HG02981 (cell line): ENCODE results near the gene SLC2A10.
"Not testable (repeated sequence)": the region's sequence is repeated elsewhere in the genome, so short reads cannot be mapped to it uniquely, and the experiment has no call there.

Experiments used
- ATAC-seq: cut with Tn5 transposase; IDR thresholded peaks from one replicate; pipeline ENCODE4 v1.9.1; 2021; ENCODE audit warnings: mild to moderate bottlenecking, moderate library complexity; ENCODE audit not compliant: unreplicated experiment

SLC2A10 gene

DNA sequence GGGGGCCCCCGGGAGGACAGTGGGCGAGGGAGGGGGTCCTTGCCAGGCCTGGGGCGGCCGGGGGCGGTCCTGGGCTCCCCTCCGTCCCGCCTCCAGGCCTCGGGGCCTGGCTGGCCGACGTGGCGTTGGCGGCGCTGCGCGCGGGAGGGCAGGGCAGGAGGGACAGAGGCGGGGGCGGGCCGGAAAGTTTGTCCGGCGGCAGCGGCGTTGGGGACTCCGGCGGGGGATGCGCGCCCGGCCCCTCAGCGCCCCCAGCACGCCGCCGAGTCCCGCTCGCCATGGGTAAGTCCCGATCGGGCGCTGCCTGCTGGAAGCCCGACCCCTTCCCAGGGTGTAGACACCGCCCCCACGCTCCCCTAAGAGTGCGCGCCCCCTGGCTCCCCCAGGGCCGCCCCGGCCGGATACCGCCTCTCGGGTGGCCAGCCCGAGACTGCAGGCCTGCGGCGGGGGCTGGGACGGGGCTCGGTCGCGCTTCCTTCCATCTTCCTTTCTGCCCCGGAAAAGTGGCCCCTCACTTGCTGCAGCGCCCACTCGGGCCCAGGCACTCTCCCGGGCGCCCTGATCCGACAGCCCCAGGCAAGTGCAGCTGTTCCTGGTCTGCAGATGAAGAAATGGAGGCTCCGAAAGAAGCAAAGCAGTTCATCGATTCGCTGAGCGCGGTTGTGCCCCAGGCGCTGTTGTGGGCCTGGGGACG lies at the start of gene SLC2A10:
Gene SLC2A10 (plus strand): TSS at position 191 of the 694 bp plus-strand sequence. CDS start 88 bp downstream, at position 279.
- ATAC-seq: no peak

- no peak for ATAC-seq
Observed at GRCh38 chr20:46660487-46660886, 49.0 kb upstream of the SLC2A10 start.

DNA sequence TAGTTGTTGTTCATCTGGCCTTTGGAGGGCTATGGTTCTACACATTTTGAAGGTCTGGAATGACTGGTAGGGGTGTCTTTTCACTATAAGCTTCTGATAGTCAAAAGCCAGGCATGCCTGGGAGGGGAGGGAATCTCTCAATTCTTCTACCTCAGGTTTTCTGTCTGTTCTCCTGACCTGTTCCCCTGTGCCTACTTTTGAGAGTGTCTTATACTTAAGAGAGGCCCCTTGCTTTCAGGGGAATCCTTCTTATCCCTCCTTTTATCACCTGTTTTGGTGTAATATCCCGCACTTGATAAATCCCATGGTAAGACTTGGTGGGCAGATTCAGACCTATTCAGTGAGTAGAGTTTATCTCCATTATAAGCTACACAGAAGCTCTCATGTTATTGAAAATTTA lies 47.8 kb upstream of the SLC2A10 start:
- no peak for ATAC-seq

GRCh38 chr20:46663531-46663930 lies 45.9 kb upstream of the SLC2A10 start:
- no peak for ATAC-seq

- ATAC-seq: no peak
Observed at GRCh38 chr20:46665602-46666001, 43.8 kb upstream of the SLC2A10 start.

- ATAC-seq: no peak
Observed at GRCh38 chr20:46666306-46666705, 43.1 kb upstream of the SLC2A10 start.

- no peak for ATAC-seq
Observed at GRCh38 chr20:46666818-46667515, 42.5 kb upstream of the SLC2A10 start.

GRCh38 chr20:46670228-46670584 lies 39.2 kb upstream of the SLC2A10 start:
- no peak for ATAC-seq

- no peak for ATAC-seq
Observed at GRCh38 chr20:46670585-46671584, 38.6 kb upstream of the SLC2A10 start.

- ATAC-seq: no peak
Observed at GRCh38 chr20:46671866-46672542, 37.4 kb upstream of the SLC2A10 start.

DNA sequence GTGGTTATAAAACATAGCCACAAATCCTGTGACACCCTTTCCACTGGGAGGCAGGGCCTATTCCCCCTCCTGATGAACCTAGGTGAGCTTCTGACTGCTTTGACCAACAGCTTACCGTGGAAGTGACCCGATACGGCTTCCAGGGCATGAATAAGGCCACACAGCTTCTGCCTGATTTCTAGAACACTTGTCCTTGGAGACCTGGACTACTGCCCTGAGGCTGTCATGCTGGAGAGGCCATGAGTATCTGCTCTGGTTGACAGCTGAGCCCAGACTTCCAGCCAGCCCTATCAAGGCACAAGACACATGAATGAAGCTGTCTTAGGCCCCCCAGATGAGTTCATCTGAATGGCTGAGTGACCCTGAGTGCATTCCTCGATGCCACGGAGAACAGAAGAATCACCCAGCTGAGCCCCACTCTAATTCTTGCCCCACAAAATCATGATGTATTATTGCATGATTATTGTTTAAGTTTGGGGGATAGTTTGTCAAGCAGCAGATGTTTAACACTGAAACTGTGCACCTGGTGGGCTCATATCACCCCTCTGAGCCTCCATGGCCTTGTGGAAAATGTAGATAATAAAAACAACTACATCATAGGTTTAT lies 36.8 kb upstream of the SLC2A10 start:
- ATAC-seq: no peak

- ATAC-seq: no peak
Observed at GRCh38 chr20:46673394-46674252, 35.8 kb upstream of the SLC2A10 start.

DNA sequence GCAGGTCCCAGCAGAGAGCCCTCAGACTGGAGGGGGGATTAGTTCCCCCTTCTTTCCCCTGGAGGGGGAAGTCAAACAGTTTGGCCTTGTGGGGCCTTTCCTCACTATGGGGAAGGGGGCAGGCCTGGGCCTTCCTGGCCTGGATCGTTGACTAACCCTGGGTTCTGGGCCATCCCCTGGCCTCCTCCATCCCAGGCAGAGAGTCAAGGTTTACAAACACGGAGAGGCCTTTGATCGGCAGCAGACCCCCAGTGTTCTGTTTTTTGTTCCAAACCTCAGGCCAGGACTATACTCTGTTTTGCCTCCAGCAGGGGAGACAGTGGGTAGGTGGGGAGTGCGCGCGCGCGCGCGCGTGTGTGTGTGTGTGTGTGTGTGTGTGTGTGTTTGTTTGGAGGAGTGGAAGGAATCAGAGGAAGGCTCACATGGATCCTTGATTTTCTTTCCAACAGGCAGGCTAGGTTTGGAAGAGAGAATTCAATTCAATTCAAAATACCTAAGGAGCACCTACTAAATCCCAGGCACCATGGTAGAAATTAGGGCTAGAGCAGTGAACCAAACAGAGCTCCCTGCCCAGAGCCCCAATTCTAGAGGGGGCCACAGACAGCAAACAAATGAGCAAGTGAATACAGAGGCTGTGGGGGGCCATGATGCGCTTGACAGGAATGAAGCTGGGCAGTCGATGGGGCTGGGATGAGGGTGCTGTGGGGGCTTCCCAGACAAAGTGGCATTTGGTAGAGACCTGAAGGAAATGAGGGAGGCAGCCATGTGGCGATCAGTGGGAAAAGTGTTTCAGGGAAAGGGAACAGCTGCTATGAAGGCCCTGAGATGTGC lies 35.0 kb upstream of the SLC2A10 start:
- ATAC-seq: no peak

GRCh38 chr20:46676649-46677316 lies 32.7 kb upstream of the SLC2A10 start:
- ATAC-seq: not testable (repeated sequence)

- no peak for ATAC-seq
Observed at GRCh38 chr20:46677608-46678007, 31.8 kb upstream of the SLC2A10 start.

GRCh38 chr20:46678516-46678915 lies 30.9 kb upstream of the SLC2A10 start:
- ATAC-seq: no peak

DNA sequence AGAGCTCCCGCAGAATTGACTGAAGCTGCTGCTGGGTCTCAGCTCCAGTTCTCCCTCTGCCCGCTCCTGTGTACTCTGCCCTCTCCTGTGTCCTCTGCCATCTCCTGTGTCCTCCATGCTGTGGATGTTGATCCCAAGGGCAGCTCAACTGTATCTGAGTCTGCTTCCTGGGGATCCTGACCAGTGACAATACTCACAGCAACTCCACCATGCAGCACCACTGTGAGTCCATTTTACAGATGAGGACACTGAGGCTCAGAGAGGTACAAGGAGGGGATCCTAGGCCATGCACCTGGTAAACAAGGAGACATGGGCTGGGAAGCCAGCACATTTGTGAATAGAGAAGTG lies 28.8 kb upstream of the SLC2A10 start:
- no peak for ATAC-seq
